Fibroblast of mammary gland (primary cell): ENCODE measurements around the gene MCM9.

ENCODE experiments used
- DNase-seq: peaks from one replicate; pipeline ENCODE4 v3.0.0-alpha.2; 2010; ENCODE audit warnings: low read depth
- H3K4me3 ChIP-seq: 2 replicates; pipeline ENCODE4 v1.5.1; 2011; ENCODE audit warnings: low read depth, mild to moderate bottlenecking, low read length, moderate library complexity; ENCODE audit not compliant: control insufficient read depth
- TF ChIP-seq, protein P1 (sequence below): conservative IDR thresholded peaks from 2 replicates; pipeline ENCODE4 v1.5.1; 2011; ENCODE audit warnings: low read depth, low read length, inconsistent platforms; ENCODE audit not compliant: control insufficient read depth, insufficient read depth

MCM9 gene

DNA sequence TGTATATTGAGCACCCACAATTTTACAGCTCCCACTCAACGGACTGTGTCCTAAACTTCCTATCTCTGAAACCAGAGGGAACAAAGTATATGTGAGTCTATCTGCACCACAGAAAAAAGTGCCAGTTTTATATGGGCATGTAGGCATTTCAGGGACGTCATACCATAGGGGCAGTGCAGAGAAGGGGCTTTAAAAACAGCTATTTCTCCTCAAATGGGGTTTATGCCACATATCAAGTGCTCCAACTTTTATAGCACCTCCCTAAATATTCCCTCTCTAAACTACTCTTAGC is 69.9 kb downstream of the MCM9 start:
- H3K4me3 ChIP-seq: no peak overlapping the region
- no peak for DNase-seq
- TF ChIP-seq, protein P1, sequence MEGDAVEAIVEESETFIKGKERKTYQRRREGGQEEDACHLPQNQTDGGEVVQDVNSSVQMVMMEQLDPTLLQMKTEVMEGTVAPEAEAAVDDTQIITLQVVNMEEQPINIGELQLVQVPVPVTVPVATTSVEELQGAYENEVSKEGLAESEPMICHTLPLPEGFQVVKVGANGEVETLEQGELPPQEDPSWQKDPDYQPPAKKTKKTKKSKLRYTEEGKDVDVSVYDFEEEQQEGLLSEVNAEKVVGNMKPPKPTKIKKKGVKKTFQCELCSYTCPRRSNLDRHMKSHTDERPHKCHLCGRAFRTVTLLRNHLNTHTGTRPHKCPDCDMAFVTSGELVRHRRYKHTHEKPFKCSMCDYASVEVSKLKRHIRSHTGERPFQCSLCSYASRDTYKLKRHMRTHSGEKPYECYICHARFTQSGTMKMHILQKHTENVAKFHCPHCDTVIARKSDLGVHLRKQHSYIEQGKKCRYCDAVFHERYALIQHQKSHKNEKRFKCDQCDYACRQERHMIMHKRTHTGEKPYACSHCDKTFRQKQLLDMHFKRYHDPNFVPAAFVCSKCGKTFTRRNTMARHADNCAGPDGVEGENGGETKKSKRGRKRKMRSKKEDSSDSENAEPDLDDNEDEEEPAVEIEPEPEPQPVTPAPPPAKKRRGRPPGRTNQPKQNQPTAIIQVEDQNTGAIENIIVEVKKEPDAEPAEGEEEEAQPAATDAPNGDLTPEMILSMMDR: no peak

DNA sequence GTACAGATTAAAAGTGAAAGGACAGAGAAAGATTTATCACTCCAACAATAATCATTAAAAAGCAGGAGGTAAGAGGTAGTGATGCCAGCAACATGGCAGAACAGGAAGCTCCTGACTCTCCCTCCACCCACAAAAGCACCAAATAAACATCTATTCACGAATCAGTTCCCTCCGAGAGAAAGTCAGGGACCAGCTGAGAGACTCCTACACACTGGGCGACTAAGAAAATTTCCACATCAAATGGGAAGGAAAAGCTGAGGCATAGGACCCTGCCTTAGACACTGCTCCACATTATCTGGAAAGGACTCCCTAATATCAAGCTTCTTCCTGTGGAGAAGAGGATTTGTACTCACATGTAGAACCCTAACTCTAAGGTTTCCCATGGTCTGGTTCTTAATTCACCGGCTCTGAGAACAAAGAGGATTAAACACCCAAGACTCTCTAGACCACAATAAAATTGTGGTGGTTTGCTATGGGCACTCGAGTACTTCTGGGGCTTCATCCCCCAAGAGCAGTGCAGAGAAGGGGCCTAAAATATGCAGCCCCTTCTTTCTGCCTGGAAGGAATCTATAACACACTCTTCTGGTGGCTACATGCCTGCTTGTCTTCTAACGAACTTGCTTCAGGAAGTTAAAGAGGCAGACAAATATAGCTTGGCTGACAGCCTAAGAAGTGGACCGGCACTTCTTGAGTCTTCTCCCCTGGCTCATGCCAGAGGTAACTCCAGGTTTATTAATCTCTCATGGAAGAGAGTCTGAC is 70.4 kb downstream of the MCM9 start:
- no peak overlapping the region for H3K4me3 ChIP-seq
- no peak for DNase-seq
- TF ChIP-seq, protein P1: no peak

DNA sequence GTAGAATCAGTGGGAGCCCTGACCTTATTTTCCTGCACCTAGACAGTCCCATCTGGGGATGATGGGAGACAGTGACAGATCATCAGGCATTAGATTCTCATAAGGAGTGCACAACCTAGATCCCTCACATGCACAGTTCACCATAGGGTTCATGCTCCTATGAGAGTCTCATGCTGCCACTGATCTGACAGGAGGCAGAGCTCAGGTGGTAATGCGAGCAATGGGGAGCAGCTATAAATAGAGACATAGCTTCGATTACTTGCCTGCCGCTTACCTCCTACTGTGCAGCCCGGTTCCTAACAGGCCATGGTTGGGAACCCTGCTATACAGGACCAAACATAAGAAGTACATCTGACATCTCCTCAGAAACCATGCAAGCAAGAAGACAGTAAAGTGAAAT is 72.5 kb downstream of the MCM9 start:
- DNase-seq: no peak
- H3K4me3 ChIP-seq: no peak overlapping the region
- TF ChIP-seq, protein P1: no peak

GRCh38 chr6:118860880-118861279 is 74.1 kb downstream of the MCM9 start:
- TF ChIP-seq, protein P1: no peak
- DNase-seq: no peak
- H3K4me3 ChIP-seq: no peak overlapping the region

GRCh38 chr6:118860363-118860762 is 74.6 kb downstream of the MCM9 start:
- no peak for DNase-seq
- H3K4me3 ChIP-seq: no peak overlapping the region
- TF ChIP-seq, protein P1: no peak

- TF ChIP-seq, protein P1: no peak
- DNase-seq: no peak
- H3K4me3 ChIP-seq: no peak overlapping the region
Measured at GRCh38 chr6:118859517-118860064, 75.4 kb downstream of the MCM9 start.
